Skeletal muscle tissue (tissue), 4 donors: ENCODE data around the gene IQCK. TPM values are rescaled to one million over a fixed set of nuclear protein-coding genes. Genes with fewer than 3 reads are reported as not detected.
A peak's percentile ranks its signal among the peaks of the same experiment; 100 is the strongest.

Experiments
- H3K27ac ChIP-seq: one replicate; pipeline ENCODE4 v1.7.0; 2013; ENCODE audit warnings: mild to moderate bottlenecking, low read depth, low read length, inconsistent platforms
- H3K27me3 ChIP-seq, 3 donors: one replicate each; pipeline ENCODE4 v1.7.0; 2013; ENCODE audit warnings: low read length in 3 of 3; ENCODE audit not compliant: control insufficient read depth in 3 of 3, insufficient read depth in 3 of 3
- H3K36me3 ChIP-seq, 3 donors: one replicate each; pipeline ENCODE4 v1.7.0; 2013; ENCODE audit warnings: low read length in 3 of 3; ENCODE audit not compliant: control insufficient read depth in 3 of 3, insufficient read depth in 3 of 3
- H3K4me1 ChIP-seq, 3 donors: one replicate each; pipeline ENCODE4 v1.7.0; 2013; ENCODE audit warnings: low read length in 3 of 3, mild to moderate bottlenecking in 3 of 3; ENCODE audit not compliant: control insufficient read depth in 3 of 3, insufficient read depth in 3 of 3
- H3K4me3 ChIP-seq, 3 donors: one replicate each; pipeline ENCODE4 v1.7.0; 2013; ENCODE audit warnings: low read length in 3 of 3
- H3K9ac ChIP-seq, 3 donors: one replicate each; pipeline ENCODE4 v1.7.0; 2013; ENCODE audit warnings: low read length in 3 of 3, mild to moderate bottlenecking in 3 of 3, moderate library complexity in 2 of 3, low read depth in 1 of 3
- H3K9me3 ChIP-seq, 3 donors: one replicate each; pipeline ENCODE4 v1.7.0; 2013; ENCODE audit warnings: low read length in 3 of 3; ENCODE audit not compliant: control insufficient read depth in 3 of 3
- total RNA-seq: library from RNA; depleted of rRNA; stranded (reverse); fragments of >200 nt; gene quantifications from one replicate; pipeline ENCODE4 v1.2.3, GENCODE V29; 2014
- donor health status: Osteomylitis.

The IQCK gene
- total RNA-seq, 1 donor from 2014 or later = 10.4 TPM

DNA sequence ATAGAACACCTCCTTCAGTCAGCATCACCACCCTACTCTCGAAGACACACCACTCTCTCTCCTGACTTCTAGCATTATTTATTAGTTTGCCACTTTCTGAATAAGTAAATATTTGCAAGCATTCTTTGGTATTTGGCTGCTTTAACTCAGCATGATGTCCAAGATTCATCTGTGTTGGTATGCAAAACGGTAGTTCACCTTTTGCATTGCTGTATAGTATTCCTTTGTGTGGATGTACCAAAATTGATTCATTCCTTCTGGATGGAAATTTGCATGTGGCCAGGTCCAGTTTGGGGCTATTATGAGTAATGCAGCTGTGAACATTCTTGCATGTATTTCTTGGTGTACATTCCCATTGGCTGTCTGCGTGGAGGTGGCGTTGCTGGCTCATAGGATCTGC is 32.9 kb upstream of the IQCK start:
- H3K27me3 ChIP-seq = no peaks in the 10 kb centered on the region
- no peak overlapping the region for H3K4me3 ChIP-seq
- no peak overlapping the region for H3K9ac ChIP-seq
- peaks cover 0 to 2% (median 0%) of the 10 kb centered on the region in 3 donors for H3K9me3 ChIP-seq
- H3K27ac ChIP-seq = no peak overlapping the region
- H3K4me1 ChIP-seq = peaks cover 9 to 30% (median 16%) of the 10 kb centered on the region in 3 donors
- peaks cover 27 to 42% (median 34%) of the 10 kb centered on the region in 3 donors for H3K36me3 ChIP-seq

DNA sequence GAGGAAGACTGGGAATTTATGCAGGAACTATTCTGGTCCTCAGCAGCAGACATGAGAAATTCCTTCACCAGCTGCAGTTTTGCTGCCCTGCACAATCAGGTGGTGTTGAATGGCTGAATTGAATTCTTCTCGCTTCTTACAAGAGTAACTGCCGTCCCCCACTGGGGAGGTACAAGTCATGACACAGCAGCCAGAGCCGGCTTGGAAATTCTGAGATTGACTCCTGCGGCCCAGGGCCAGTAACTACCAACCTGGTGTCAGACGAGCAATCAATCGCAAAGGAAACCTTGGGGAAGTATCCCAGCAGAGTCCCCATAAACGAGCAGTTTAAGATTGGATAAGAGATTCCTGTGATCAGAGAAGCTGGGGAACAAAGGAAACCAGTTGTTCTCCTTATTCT is 30.8 kb upstream of the IQCK start:
- peaks cover 8 to 28% (median 21%) of the 10 kb centered on the region in 3 donors for H3K4me1 ChIP-seq
- peaks cover 27 to 47% (median 32%) of the 10 kb centered on the region in 3 donors for H3K36me3 ChIP-seq
- H3K9ac ChIP-seq = no peak overlapping the region
- H3K4me3 ChIP-seq = no peak overlapping the region
- no peak overlapping the region for H3K27ac ChIP-seq
- H3K27me3 ChIP-seq = no peaks in the 10 kb centered on the region
- peaks cover 0 to 2% (median 0%) of the 10 kb centered on the region in 3 donors for H3K9me3 ChIP-seq

DNA sequence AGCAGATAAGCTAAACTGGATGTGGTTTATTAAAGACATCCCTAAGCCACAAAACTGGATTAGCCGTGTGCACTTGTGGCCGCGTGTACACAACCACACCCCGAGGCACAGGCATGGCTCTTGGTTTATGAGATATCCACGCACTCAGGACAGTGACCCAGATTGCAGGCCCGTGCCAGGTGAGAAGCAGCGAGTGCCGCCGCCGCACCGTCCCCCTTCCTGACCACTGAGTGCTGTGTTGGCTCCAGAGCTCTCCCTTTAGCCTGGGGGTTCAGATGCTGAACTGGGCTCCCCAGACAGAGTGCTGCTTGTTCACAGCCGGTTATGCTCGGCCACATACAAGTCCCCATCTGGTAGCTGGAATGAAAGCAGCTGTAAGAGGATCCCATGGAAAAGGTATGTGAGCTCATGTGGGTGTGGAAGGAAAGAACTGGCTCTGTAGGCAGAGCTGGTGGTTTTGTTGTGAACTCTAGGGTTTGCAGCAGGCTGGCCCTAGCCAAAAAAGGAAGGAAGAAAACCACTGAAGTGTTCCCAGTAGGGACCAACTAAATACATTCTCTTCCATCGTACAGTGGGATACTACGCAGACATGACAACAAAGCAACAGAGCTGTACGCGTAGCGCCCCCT is 29.6 kb upstream of the IQCK start:
- Histone ChIP-seq H3K4me3 (no peak overlapping the region), H3K4me1 (peaks cover 8 to 28% (median 21%) of the 10 kb centered on the region in 3 donors), H3K9me3 (peaks cover 0 to 2% (median 0%) of the 10 kb centered on the region in 3 donors), H3K9ac (no peak overlapping the region), H3K36me3 (peaks cover 21 to 37% (median 21%) of the 10 kb centered on the region in 3 donors), H3K27me3 (no peaks in the 10 kb centered on the region), H3K27ac (peak overlapping the region; percentile 54)

DNA sequence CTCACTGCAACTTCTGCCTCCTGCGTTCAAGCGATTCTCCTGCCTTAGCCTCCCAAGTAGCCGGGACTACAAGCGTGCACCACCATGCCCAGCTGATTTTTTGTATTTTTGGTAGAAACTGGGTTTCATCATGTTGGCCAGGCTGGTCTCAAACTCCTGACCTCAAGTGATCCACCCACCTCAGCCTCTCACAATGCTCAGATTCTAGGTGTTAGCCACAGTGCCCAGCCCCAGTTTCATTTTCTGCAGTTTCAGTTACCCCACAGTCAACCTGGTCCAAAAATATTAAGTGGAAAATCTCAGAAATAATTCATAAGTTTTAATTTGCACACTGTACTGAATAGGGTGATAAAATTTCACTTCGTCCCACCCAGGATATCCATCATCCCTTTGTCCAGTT is 28.7 kb upstream of the IQCK start:
- Histone ChIP-seq H3K27me3 (no peaks in the 10 kb centered on the region), H3K9ac (no peak overlapping the region), H3K36me3 (peaks cover 14 to 30% (median 18%) of the 10 kb centered on the region in 3 donors), H3K4me1 (peaks cover 8 to 28% (median 21%) of the 10 kb centered on the region in 3 donors), H3K27ac (no peak overlapping the region), H3K9me3 (peaks cover 0 to 2% (median 0%) of the 10 kb centered on the region in 3 donors), H3K4me3 (no peak overlapping the region)

DNA sequence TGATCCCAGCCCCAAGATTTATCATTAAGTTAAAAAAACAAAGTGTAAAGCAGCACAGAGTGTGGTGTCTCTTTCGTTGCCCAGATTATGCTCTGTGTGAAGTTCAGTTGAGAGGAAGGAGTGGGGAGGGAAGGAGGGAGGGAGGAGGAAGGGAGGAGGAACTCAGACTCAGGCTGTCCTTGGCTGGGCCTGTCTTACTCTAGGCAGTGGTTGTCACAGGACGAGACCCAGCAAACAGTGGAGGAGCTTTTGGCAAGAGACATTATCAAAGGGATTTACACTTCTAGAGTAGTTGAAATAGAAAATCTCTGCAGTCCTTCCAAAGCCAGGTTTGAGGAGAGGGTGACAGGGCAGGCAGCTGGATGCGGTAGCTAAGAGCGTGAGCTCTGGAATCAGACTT is 27.9 kb upstream of the IQCK start:
- Histone ChIP-seq H3K4me3 (no peak overlapping the region), H3K9ac (peak overlapping the region in 1 of 3 donors; percentile 2), H3K36me3 (peaks cover 12 to 22% (median 13%) of the 10 kb centered on the region in 3 donors), H3K27me3 (no peaks in the 10 kb centered on the region), H3K9me3 (no peaks in the 10 kb centered on the region), H3K27ac (peak overlapping the region; percentile 36), H3K4me1 (peaks cover 8 to 28% (median 21%) of the 10 kb centered on the region in 3 donors)

DNA sequence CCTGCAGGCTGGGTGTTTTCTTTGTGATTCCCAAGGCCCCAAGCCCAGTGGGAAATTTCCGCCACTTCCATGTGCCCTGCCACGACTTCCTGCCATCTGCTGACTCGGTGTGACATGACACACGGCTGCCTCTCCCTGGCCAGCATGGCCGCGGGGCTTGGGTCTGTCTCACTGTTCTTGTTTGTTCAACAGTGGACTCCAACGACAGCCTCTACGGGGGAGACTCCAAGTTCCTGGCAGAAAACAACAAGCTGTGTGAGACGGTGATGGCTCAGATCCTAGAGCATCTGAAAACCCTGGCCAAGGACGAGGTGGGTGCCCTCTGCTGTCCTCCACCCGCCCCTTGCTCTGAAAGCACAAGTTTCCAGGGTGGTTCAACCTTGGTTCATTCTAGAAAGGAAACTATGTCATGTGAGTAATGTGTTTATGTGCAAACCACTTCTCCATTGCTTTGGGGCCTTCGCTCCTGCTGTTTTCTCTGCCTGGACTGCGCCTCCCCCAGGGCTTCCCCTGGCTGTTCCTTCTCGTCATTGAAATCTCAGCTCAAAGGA is 26.8 kb upstream of the IQCK start:
- H3K9ac ChIP-seq = no peak overlapping the region
- no peaks in the 10 kb centered on the region for H3K9me3 ChIP-seq
- peaks cover 8 to 32% (median 24%) of the 10 kb centered on the region in 3 donors for H3K4me1 ChIP-seq
- H3K4me3 ChIP-seq = no peak overlapping the region
- H3K27ac ChIP-seq = peak overlapping the region; percentile 54
- H3K27me3 ChIP-seq = no peaks in the 10 kb centered on the region
- H3K36me3 ChIP-seq = peaks cover 6 to 15% (median 13%) of the 10 kb centered on the region in 3 donors

DNA sequence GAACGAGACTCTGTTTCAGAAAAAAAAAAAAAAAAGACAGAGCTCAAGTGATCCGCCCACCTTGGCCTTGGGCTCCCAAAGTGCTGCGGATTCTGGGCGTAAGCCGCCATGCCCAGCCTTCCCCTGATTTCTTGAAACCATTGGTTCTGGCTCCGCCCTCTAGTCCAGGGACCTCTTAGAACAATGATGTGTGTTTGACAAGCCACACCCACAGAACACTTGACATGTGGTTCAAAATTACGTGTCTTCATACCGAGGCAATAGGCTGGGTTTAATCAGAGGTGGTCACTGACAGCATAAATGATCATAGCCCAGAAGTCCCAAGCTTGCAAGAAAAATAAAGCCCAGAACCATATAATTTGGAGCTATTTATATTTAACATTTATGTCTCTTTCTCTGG is 23.1 kb upstream of the IQCK start:
- H3K9me3 ChIP-seq = no peaks in the 10 kb centered on the region
- H3K4me1 ChIP-seq = peaks cover 34 to 50% (median 46%) of the 10 kb centered on the region in 3 donors
- H3K27ac ChIP-seq = no peak overlapping the region
- no peak overlapping the region for H3K4me3 ChIP-seq
- H3K27me3 ChIP-seq = no peaks in the 10 kb centered on the region
- peaks cover 3 to 10% (median 7%) of the 10 kb centered on the region in 3 donors for H3K36me3 ChIP-seq
- H3K9ac ChIP-seq = no peak overlapping the region

DNA sequence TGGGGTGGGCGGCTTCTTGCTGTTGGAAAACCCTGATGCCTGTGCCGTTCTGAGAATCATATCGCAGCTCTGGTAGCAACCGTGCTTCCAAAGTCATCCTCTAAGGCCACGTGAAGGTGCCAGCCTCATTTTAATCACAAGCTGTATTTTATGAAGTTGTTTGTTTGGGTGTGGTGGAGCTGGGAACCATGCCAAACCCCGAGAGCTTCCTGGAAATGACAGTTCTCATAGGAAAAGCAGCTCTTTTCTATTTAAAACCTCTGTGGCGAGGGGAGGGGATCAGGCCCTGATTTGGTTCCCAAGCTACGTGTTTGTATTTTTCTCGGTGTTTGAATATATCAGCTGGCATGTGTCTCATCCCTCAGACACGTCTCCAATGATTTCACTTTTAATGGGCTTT is 21.7 kb upstream of the IQCK start:
- no peaks in the 10 kb centered on the region for H3K9me3 ChIP-seq
- H3K27ac ChIP-seq = peak overlapping the region; percentile 85
- peaks cover 35 to 49% (median 38%) of the 10 kb centered on the region in 3 donors for H3K4me1 ChIP-seq
- H3K36me3 ChIP-seq = peaks cover 4 to 9% (median 7%) of the 10 kb centered on the region in 3 donors
- peak overlapping the region in 2 of 3 donors; percentile 34 to 54 for H3K9ac ChIP-seq
- H3K4me3 ChIP-seq = no peak overlapping the region
- no peaks in the 10 kb centered on the region for H3K27me3 ChIP-seq

DNA sequence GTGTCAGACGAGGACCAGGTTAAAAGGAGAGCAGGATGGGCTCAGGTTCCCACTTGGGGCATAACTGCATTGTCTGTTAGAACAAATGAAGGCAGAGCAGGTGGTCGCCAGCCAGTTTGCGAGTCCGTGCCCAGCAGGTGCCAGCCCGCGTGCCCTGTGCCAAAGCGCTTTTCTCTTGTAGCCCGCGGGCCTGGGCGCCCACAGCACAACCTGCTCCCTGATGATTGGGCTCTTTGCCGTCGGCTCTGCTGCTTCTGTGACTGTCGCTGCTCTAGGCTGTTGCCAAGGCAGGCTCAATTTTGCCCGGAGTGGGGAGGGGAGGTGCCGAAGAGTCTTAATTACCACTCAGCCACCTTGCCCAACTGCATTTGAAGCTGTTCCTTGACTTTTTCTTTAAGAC is 21.1 kb upstream of the IQCK start:
- Histone ChIP-seq H3K4me3 (no peak overlapping the region), H3K27ac (peak overlapping the region; percentile 85), H3K9me3 (no peaks in the 10 kb centered on the region), H3K9ac (peak overlapping the region in 2 of 3 donors; percentile 34 to 54), H3K4me1 (peaks cover 35 to 48% (median 36%) of the 10 kb centered on the region in 3 donors), H3K27me3 (no peaks in the 10 kb centered on the region), H3K36me3 (peaks cover 4 to 5% (median 5%) of the 10 kb centered on the region in 3 donors)

DNA sequence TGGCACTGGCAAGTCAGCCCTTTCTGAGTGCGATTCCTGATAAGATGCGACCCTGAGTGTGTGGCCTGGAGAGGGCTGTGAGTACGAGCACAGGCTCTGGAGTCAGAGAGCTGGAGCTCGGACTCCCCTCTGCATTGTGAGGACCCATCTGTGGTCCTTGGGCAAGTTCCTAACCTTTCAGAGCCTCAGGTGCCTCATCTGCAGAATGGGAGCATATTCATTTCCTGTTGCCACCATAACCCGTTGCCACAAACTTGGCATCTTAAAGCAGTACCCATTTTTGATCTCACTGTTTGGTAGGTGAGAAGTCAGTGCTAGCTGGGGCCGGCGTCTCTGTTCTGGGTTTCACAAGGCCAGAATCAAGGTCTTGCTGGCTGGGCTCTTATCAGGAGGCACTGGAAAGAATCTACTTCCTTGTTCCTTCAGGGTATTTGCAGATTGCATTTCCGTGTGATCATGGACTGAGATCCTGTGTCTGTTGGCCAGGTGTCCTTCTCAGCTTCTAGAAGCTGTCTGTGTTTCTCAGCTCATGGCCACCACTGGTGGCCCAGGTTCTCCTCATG is 20.2 kb upstream of the IQCK start:
- Histone ChIP-seq H3K27ac (peak overlapping the region; percentile 44), H3K4me1 (peaks cover 35 to 48% (median 36%) of the 10 kb centered on the region in 3 donors), H3K27me3 (no peaks in the 10 kb centered on the region), H3K9me3 (no peaks in the 10 kb centered on the region), H3K9ac (no peak overlapping the region), H3K4me3 (no peak overlapping the region), H3K36me3 (peaks cover 4 to 8% (median 5%) of the 10 kb centered on the region in 3 donors)
